ENCODE data around the gene DGKI. TPM values are rescaled to one million over a fixed set of nuclear protein-coding genes. Genes with fewer than 3 reads are reported as not detected.

DGKI gene
- total and polyA plus RNA-seq, 2 of the 13 experiments (the other 11 are each of a cell fraction or from before 2014, with no cell fraction given) = 0.09 to 0.17 TPM

DNA sequence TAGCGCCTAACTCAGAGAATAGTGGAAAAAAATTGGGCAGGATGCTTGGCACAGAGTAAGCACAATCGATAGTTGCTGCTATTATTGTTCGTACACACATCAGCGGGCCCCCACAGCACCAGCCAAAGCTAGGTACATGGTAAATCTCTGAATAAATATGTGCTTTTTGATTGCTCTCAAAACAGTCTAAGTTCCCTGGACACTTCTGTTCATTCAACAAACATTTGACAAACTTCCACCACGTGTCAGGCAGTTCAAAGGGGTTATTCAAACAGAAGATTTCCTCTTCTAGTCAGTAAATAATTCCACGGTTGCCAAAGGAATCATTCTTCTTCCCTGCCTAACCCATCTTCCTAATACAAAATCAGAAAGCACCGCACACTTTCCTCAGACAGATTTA is 150.8 kb downstream of the DGKI start (continued):
- TF ChIP-seq, protein P1, sequence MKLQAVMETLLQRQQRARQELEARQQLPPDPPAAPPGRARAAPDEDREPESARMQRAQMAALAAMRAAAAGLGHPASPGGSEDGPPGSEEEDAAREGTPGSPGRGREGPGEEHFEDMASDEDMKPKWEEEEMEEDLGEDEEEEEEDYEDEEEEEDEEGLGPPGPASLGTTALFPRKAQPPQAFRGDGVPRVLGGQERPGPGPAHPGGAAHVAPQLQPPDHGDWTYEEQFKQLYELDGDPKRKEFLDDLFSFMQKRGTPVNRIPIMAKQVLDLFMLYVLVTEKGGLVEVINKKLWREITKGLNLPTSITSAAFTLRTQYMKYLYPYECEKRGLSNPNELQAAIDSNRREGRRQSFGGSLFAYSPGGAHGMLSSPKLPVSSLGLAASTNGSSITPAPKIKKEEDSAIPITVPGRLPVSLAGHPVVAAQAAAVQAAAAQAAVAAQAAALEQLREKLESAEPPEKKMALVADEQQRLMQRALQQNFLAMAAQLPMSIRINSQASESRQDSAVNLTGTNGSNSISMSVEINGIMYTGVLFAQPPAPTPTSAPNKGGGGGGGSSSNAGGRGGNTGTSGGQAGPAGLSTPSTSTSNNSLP (IDR thresholded peaks at IDR 0.05; ENCODE audit: low read depth, low read length) = peak; percentile 75
- TF ChIP-seq MED1 (CRISPR knock-in tag; IDR thresholded peaks at IDR 0.05) (peak; percentile 65), THAP11 (CRISPR knock-in tag; IDR thresholded peaks at IDR 0.05) (peak; percentile 50; the same call in 1 of the 2 replicates), NCOA2 (CRISPR knock-in tag; IDR thresholded peaks at IDR 0.05) (peak; percentile 85), RFXAP (CRISPR knock-in tag; IDR thresholded peaks at IDR 0.05; ENCODE audit: borderline replicate concordance) (peak; percentile 65; the same call in 1 of the 2 replicates), ATF1 (CRISPR knock-in tag; IDR thresholded peaks at IDR 0.05) (peak; percentile 59; the same call in 1 of the 2 replicates), RCOR2 (CRISPR knock-in tag; IDR thresholded peaks at IDR 0.05) (peak; percentile 61; the same call in 1 of the 2 replicates), MIER2 (CRISPR knock-in tag; IDR thresholded peaks at IDR 0.05) (0 out of 2 replicates have a peak, but pooled peaks have one; percentile 45), ONECUT2 (CRISPR knock-in tag; IDR thresholded peaks at IDR 0.05) (peak; percentile 90), ZNF660 (CRISPR knock-in tag; IDR thresholded peaks at IDR 0.05; ENCODE audit: borderline replicate concordance, low read depth) (no peak), ELF3 (CRISPR knock-in tag; IDR thresholded peaks at IDR 0.05) (peak; percentile 95), TCF7L2 (IDR thresholded peaks at IDR 0.05; ENCODE audit: low read depth, low read length) (peak; percentile 28; the same call in 1 of the 2 replicates), POGZ (CRISPR knock-in tag; IDR thresholded peaks at IDR 0.05) (0 out of 2 replicates have a peak, but pooled peaks have one; percentile 45), RXRA (CRISPR knock-in tag; IDR thresholded peaks at IDR 0.05) (peak; percentile 61; the same call in 1 of the 2 replicates), FIP1L1 (IDR thresholded peaks at IDR 0.05; ENCODE audit: borderline replicate concordance, insufficient read depth, low read depth, low read length) (no peak), TARDBP (CRISPR knock-in tag; IDR thresholded peaks at IDR 0.05) (peak; percentile 78; the same call in 1 of the 2 replicates), SAP130 (CRISPR knock-in tag; IDR thresholded peaks at IDR 0.05; ENCODE audit: low read depth) (peak; percentile 84), ZNF709 (CRISPR knock-in tag; IDR thresholded peaks at IDR 0.05) (no peak)
- TF ChIP-seq, protein P2, sequence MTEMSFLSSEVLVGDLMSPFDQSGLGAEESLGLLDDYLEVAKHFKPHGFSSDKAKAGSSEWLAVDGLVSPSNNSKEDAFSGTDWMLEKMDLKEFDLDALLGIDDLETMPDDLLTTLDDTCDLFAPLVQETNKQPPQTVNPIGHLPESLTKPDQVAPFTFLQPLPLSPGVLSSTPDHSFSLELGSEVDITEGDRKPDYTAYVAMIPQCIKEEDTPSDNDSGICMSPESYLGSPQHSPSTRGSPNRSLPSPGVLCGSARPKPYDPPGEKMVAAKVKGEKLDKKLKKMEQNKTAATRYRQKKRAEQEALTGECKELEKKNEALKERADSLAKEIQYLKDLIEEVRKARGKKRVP (CRISPR knock-in tag; IDR thresholded peaks at IDR 0.05) = no peak
- TF ChIP-seq, protein P3, sequence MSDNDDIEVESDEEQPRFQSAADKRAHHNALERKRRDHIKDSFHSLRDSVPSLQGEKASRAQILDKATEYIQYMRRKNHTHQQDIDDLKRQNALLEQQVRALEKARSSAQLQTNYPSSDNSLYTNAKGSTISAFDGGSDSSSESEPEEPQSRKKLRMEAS (IDR thresholded peaks at IDR 0.05) = peak; percentile 84
- TF ChIP-seq, protein P4, sequence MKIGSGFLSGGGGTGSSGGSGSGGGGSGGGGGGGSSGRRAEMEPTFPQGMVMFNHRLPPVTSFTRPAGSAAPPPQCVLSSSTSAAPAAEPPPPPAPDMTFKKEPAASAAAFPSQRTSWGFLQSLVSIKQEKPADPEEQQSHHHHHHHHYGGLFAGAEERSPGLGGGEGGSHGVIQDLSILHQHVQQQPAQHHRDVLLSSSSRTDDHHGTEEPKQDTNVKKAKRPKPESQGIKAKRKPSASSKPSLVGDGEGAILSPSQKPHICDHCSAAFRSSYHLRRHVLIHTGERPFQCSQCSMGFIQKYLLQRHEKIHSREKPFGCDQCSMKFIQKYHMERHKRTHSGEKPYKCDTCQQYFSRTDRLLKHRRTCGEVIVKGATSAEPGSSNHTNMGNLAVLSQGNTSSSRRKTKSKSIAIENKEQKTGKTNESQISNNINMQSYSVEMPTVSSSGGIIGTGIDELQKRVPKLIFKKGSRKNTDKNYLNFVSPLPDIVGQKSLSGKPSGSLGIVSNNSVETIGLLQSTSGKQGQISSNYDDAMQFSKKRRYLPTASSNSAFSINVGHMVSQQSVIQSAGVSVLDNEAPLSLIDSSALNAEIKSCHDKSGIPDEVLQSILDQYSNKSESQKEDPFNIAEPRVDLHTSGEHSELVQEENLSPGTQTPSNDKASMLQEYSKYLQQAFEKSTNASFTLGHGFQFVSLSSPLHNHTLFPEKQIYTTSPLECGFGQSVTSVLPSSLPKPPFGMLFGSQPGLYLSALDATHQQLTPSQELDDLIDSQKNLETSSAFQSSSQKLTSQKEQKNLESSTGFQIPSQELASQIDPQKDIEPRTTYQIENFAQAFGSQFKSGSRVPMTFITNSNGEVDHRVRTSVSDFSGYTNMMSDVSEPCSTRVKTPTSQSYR (CRISPR knock-in tag; IDR thresholded peaks at IDR 0.05; ENCODE audit: borderline replicate concordance) = peak; percentile 33; the same call in 1 of the 2 replicates
- TF ChIP-seq, protein P5, sequence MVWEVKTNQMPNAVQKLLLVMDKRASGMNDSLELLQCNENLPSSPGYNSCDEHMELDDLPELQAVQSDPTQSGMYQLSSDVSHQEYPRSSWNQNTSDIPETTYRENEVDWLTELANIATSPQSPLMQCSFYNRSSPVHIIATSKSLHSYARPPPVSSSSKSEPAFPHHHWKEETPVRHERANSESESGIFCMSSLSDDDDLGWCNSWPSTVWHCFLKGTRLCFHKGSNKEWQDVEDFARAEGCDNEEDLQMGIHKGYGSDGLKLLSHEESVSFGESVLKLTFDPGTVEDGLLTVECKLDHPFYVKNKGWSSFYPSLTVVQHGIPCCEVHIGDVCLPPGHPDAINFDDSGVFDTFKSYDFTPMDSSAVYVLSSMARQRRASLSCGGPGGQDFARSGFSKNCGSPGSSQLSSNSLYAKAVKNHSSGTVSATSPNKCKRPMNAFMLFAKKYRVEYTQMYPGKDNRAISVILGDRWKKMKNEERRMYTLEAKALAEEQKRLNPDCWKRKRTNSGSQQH (CRISPR knock-in tag; IDR thresholded peaks at IDR 0.05; ENCODE audit: low read depth) = 0 out of 2 replicates have a peak, but pooled peaks have one; percentile 41
